ENCODE measurements around the gene KICS2. TPM values are rescaled to one million over a fixed set of nuclear protein-coding genes. Genes with fewer than 3 reads are reported as not detected.
A peak's percentile ranks its signal among the peaks of the same experiment; 100 is the strongest.

Gene KICS2
- total RNA-seq, 3 donors from 2014 or later, result 5.4 to 6.7 (median 5.4) TPM

- intact Hi-C loops (cut with DNase I, micrococcal nuclease), result no loop called here
- Histone ChIP-seq H3K9me3 (no peaks in the 10 kb centered on the region), H3K4me3 (no peak overlapping the region), H3K36me3 (ENCODE audit: low read depth) (no peaks in the 10 kb centered on the region), H3K4me1 (ENCODE audit: low read depth) (no peaks in the 10 kb centered on the region)
- no peak for DNase-seq
- no peak for TF ChIP-seq CTCF (IDR thresholded peaks at IDR 0.05)
- ATAC-seq, result no peak
These were observed 39.7 kb upstream of the KICS2 start for GRCh38 chr12:64261813-64262212.

- intact Hi-C loops (cut with DNase I, micrococcal nuclease), result loop anchor here (5.0 kb wide), 1 partner anchor 421 kb away; no protein-coding TSS in a partner anchor
- H3K4me1 ChIP-seq (ENCODE audit: low read depth), result no peaks in the 10 kb centered on the region
- H3K4me3 ChIP-seq, result no peak overlapping the region
- H3K36me3 ChIP-seq (ENCODE audit: low read depth), result no peaks in the 10 kb centered on the region
- no peaks in the 10 kb centered on the region for H3K9me3 ChIP-seq
- ATAC-seq, result no peak
- no peak for DNase-seq
- TF ChIP-seq CTCF (IDR thresholded peaks at IDR 0.05), result no peak
These were observed 36.5 kb upstream of the KICS2 start for GRCh38 chr12:64258576-64258975.

GRCh38 chr12:64256166-64256800, 34.2 kb upstream of the KICS2 start:
- Histone ChIP-seq H3K9me3 (no peaks in the 10 kb centered on the region), H3K4me1 (ENCODE audit: low read depth) (no peaks in the 10 kb centered on the region), H3K36me3 (ENCODE audit: low read depth) (no peaks in the 10 kb centered on the region), H3K4me3 (no peak overlapping the region)
- peak; percentile 29 for TF ChIP-seq CTCF (IDR thresholded peaks at IDR 0.05)
- ATAC-seq (peak; percentile 43), DNase-seq (peak in 1 of 3 donors; percentile 55)
- intact Hi-C loops (cut with DNase I, micrococcal nuclease), result loop anchor here (5.0 kb wide), 1 partner anchor 419 kb away; no protein-coding TSS in a partner anchor

- Histone ChIP-seq H3K9me3 (no peaks in the 10 kb centered on the region), H3K36me3 (ENCODE audit: low read depth) (no peaks in the 10 kb centered on the region), H3K4me1 (ENCODE audit: low read depth) (no peaks in the 10 kb centered on the region), H3K4me3 (no peak overlapping the region)
- no peak for TF ChIP-seq CTCF (IDR thresholded peaks at IDR 0.05)
- intact Hi-C loops (cut with DNase I, micrococcal nuclease), result loop anchor here (5.0 kb wide), 1 partner anchor 418 kb away; no protein-coding TSS in a partner anchor
- ATAC-seq (no peak), DNase-seq (no peak)
These were observed 33.2 kb upstream of the KICS2 start for GRCh38 chr12:64255249-64255648.

GRCh38 chr12:64253356-64253755, 31.3 kb upstream of the KICS2 start:
- peaks cover 5% of the 10 kb centered on the region for H3K4me1 ChIP-seq (ENCODE audit: low read depth)
- no peak overlapping the region for H3K4me3 ChIP-seq
- no peak for ATAC-seq
- intact Hi-C loops (cut with DNase I, micrococcal nuclease), result no loop called here
- DNase-seq, result no peak
- H3K36me3 ChIP-seq (ENCODE audit: low read depth), result no peaks in the 10 kb centered on the region
- H3K9me3 ChIP-seq, result no peaks in the 10 kb centered on the region
- no peak for TF ChIP-seq CTCF (IDR thresholded peaks at IDR 0.05)
